MM.1S (cell line): ENCODE results near the gene CNN3.

ENCODE experiments used
- CTCF ChIP-seq: fragments of 300-600 bp; sonication (generic); IDR thresholded peaks from 2 replicates; pipeline ENCODE4 v1.5.1; 2016; ENCODE audit warnings: antibody characterized with exemption, low read length, mixed read lengths
- EZH2 ChIP-seq: fragments of 300-600 bp; sonication (generic); optimal IDR thresholded peaks from 2 replicates; pipeline ENCODE3; 2017; ENCODE audit warnings: low read depth, mild to moderate bottlenecking, antibody characterized with exemption, low read length, mixed read lengths

DNA sequence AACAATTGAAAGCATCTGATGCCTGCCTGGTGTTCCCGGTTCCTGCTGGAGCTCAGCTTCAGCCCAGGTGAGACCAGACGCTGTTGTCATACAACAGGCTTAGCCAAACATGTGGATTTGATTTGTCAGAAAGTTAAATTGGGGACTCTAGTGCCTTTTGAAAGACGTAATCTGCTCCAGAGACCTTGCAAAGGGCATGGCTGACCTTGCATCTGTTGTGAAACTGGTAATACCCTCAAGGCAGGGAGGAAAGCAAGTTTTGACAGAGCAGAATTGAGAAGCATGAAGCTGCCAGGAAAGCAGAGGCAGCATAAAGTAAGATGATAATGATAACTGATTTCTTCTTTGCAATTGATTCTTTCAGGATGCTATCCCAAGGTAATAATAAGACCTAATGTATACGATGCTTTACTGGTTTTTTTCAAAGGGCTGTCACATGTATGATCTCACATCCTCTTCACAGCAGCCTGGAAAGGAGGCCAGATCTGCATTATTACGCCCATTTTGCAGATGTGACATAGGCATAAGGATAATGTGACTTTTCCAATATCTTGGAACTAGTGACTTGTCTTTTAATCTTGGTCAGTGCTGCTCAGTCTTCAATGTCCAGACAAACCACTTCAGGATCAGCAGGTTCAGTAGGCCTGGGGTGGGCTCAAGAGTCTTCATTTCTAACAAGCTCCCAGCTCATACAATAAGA is 24.7 kb upstream of the CNN3 start:
- no peak for TF ChIP-seq CTCF
- TF ChIP-seq EZH2, result no peak
